Stimulated activated CD4-positive, alpha-beta T cell treated with anti-CD3 and anti-CD28 coated beads, Interleukin-2, amount 100 ng/mL, for 4 hours (primary cell): ENCODE measurements around the gene METTL23.

ENCODE experiments used
- DNase-seq: peaks from one replicate; pipeline ENCODE4 v3.0.0-alpha.2; 2020; ENCODE audit warnings: low read depth

METTL23 gene

GRCh38 chr17:76726776-76727718, at the start of gene METTL23:
Gene METTL23 (plus strand): TSS chr17:76726839. CDS start chr17:76729711, 2,872 bp downstream.
- DNase-seq, result peak; percentile 58

GRCh38 chr17:76677406-76677805, 49.2 kb upstream of the METTL23 start:
- no peak for DNase-seq

- no peak for DNase-seq
These were observed 48.3 kb upstream of the METTL23 start for GRCh38 chr17:76678330-76678729.

- no peak for DNase-seq
These were observed 47.4 kb upstream of the METTL23 start for GRCh38 chr17:76679239-76679638.

- DNase-seq, result peak; percentile 48
These were observed 45.2 kb upstream of the METTL23 start for GRCh38 chr17:76681222-76682137.

GRCh38 chr17:76682296-76682695, 44.3 kb upstream of the METTL23 start:
- DNase-seq, result no peak

- no peak for DNase-seq
These were observed 43.5 kb upstream of the METTL23 start for GRCh38 chr17:76683011-76683755.

GRCh38 chr17:76683921-76684745, 42.5 kb upstream of the METTL23 start:
- no peak for DNase-seq

- no peak for DNase-seq
These were observed 41.9 kb upstream of the METTL23 start for GRCh38 chr17:76684756-76685155.

- DNase-seq, result no peak
These were observed 41.3 kb upstream of the METTL23 start for GRCh38 chr17:76685366-76685765.

GRCh38 chr17:76685846-76686245, 40.8 kb upstream of the METTL23 start:
- DNase-seq, result no peak

GRCh38 chr17:76686538-76687297, 39.9 kb upstream of the METTL23 start:
- DNase-seq, result no peak

GRCh38 chr17:76687298-76688164, 39.1 kb upstream of the METTL23 start:
- DNase-seq, result no peak

- DNase-seq, result no peak
These were observed 38.4 kb upstream of the METTL23 start for GRCh38 chr17:76688165-76688622.

- no peak for DNase-seq
These were observed 36.8 kb upstream of the METTL23 start for GRCh38 chr17:76689859-76690258.

- DNase-seq, result no peak
These were observed 35.9 kb upstream of the METTL23 start for GRCh38 chr17:76690596-76691280.

- DNase-seq, result no peak
These were observed 35.1 kb upstream of the METTL23 start for GRCh38 chr17:76691379-76692191.
